GM21526 (cell line): ENCODE data around the gene ZIC2.

ENCODE experiments used
- ATAC-seq: cut with Tn5 transposase; IDR thresholded peaks from one replicate; pipeline ENCODE4 v1.9.1; 2021; ENCODE audit warnings: moderate library complexity; ENCODE audit not compliant: unreplicated experiment, low FRiP score

ZIC2 gene

GRCh38 chr13:99984461-99985240 lies 3.1 kb downstream of the ZIC2 start:
- ATAC-seq = no peak

DNA sequence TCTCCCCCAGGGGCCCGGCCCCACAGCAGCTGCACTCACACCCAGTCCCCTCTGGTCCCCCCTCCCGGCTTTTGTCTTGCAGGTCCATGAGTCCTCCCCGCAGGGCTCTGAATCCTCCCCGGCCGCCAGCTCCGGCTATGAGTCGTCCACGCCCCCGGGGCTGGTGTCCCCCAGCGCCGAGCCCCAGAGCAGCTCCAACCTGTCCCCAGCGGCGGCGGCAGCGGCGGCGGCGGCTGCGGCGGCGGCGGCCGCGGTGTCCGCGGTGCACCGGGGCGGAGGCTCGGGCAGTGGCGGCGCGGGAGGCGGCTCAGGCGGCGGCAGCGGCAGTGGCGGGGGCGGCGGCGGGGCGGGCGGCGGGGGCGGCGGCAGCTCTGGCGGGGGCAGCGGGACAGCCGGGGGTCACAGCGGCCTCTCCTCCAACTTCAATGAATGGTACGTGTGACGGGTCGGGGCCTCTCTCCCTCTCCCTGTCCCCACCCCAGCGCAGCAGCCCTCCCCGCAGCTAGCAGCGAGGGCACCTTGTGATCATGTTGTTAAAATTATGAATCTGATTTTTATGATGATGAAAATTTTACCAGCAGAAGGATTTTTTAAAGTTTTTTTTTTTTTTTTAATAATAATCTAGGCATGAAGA lies 3.8 kb downstream of the ZIC2 start:
- no peak for ATAC-seq

DNA sequence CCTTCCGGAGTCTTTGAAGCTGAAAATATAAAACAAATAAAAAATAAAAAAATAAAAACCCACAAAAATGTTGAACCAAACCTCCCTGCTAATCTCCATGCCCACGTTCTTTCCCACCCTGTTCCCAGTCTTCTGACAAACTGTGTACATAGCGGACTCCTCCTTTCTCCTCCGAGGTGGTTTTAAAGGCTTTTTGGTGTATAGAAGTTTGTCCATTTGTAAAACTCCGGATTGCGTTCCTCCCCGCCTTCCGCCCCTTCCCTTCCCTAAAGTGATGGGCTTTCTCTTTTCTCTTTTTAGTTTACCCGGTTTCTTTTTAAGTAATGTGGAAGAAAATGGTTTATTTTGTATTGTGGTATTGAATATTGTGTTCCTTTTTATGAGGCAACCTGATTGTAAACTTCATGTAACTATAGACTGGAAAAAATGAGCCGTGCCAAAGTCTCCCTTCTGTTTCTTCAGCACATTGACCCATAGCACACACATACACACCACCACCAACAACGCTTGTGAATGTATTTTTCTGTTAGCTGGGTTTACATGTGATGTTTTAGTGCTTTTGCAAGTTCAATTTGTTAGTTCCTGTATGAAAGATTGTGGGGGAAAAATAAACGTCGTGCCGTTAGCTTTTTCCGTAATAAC lies 4.4 kb downstream of the ZIC2 start:
- no peak for ATAC-seq

DNA sequence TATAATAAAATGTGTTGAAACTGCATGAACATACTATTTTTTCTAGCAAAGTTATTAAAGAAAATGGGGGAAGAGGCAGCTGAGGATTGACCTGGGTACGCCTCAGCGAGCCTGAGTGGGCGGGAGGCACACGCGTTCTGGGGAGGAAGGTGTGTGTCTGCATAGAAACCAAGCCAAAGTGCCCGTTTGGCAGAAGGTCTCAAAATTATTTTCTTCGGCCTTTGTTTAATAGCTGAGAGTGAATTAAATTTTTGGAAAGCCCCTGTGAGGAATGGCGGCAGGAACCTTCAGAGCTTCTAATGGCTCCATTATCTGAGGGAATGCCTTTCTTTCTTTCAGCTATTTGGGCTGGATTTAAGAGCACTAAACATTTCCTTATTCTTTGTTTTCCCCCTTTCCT lies 5.2 kb downstream of the ZIC2 start:
- ATAC-seq = no peak

DNA sequence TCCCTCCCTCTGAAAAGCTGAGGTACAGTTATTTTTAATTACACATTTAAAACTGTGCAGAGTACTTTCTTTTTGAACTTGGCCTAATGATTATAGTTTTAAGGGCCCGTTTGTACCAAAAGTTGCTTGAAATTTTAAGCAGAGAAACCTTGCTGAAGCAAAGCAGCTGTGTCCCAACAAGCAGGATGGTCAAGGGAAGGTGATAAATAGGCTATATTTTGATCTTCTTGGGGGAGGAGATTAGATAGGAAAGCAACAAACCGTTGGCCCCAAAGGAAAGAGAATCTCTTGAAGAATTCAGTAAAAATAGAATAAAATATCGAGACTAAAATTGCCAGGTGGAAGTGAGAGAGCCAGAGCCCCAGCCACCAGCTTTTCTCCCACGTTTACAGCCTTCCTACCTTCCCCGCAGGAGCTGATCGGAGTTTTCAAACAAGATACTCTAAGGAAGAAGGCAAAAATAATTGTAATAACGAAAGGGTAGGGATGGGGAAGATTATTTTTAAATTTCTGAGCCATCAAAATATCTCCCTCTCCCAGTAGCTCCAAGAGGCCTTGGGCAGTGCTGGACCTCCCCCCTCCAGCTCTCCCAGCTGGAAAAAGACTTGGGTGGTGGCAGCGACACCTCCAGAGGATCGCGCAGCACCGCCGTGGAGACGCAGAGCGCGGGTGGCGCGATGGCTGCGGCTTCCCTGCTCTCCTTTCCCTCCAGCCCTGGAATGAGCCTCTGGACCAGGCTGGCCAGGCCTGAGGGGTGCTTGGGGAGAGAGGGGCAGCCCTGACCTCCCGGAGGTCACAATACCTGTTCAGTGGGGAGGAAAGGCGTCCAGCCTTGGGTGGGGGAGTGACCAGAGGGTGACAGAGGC lies 5.8 kb downstream of the ZIC2 start:
- no peak for ATAC-seq

DNA sequence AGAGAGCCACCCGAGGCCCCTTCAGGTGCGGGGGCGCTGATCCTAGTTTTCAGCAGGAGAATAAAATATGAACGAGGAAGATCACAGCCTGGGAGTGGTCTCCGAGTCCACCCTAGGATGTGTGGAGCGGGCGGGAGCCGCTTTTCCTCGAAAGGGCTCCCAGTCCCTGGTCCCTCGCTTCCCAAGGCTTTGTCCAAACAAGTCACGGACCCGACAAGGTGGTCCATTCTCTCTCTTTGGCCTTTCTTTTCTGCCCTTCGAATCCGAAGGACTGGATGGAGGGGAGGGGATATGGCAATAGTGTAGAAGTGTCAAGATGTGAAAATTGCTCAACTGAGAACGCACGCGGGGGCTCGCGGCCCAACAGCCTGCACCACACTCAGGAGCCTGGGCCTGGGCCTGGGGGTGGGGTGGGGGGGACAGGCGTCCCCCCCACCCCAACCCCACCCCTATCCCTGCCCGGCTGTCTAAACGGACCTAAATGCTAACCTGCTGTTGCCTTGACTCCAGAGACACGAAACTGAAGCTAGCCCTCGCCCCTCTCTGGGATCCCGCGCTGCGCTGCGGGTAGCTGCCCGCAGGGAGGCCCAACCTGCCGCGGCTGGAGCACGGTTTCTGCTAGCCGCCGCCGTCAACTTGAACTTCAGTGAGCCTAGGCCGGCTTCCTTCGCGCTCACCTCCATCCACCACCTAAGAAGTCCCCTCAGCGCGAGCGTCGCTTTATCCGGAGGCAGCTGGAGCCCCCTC lies 7.1 kb downstream of the ZIC2 start:
- no peak for ATAC-seq

DNA sequence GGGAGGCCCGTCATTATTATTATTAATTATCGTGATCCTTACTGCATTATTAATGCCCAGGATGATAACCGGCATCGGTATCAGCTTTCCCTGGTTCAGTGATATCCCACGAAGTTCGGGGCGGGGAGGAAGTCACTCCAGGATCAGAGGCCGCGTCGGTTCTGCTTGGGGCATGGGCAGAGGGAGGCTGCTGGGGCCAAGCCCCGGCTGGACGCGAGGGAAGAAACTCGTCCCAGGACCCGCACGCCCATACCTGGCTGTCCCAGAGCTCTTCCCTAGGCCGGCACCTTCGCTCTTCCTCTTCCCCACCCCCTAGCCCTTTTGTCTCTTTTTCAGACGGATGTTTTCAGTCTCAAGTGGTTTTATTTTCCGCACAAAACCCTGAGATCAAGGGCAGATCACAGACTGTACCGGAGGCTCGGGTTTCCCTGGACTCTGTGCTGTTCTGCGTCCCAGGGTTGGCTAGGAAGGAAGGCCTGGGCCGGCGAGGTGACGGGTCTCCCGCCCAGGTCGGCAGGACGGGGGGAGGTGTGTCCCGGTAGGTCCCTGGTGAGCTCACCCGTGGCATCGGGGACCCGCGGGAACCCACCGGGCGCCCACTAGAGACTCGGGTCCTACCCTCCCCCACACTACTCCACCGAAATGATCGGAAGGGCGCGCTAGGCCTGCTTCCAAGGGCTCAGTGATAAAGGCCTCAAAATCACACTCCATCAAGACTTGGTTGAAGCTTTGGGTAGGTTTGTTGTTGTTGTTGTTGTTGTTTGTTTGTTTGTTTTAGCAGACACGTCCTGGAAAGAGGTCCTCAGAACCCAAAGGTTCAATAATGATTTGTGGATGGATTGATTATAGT lies 7.9 kb downstream of the ZIC2 start:
- ATAC-seq = no peak

DNA sequence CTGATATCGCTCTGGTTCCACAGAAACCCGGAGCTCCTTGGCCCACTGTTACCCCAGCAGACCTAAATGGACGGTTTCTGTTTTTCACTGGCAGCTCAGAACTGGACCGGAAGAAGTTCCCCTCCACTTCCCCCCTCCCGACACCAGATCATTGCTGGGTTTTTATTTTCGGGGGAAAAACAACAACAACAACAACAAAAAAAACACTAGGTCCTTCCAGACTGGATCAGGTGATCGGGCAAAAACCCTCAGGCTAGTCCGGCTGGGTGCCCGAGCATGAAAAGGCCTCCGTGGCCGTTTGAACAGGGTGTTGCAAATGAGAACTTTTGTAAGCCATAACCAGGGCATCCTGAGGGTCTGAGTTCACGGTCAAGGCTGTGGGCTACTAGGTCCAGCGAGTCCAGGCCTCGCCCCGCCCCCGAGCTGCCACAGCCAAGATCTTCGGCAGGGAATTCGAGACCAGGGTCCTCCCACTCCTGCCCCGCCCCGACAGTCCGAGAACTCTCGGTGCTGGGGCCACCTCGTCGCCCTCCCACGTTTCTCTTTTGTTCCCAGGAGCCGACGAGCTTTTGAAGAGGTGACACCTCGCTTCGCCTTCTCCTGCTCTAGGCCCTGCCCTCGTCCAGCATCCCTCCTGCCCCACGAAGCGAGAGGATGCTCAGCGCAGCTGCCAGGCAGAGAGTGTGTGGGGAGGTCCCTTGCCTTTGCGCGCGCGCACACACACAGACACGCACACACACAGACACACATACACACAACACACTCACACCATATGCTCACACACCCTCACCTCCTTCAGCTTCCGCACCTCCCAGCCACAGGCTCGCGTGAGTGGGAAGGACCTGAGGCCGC lies 8.8 kb downstream of the ZIC2 start:
- no peak for ATAC-seq

- ATAC-seq = no peak
Measured at GRCh38 chr13:99991013-99991827, 9.6 kb downstream of the ZIC2 start.

GRCh38 chr13:99991828-99992775 lies 10.5 kb downstream of the ZIC2 start:
- ATAC-seq = no peak

- ATAC-seq = no peak
Measured at GRCh38 chr13:99992949-99993351, 11.4 kb downstream of the ZIC2 start.

DNA sequence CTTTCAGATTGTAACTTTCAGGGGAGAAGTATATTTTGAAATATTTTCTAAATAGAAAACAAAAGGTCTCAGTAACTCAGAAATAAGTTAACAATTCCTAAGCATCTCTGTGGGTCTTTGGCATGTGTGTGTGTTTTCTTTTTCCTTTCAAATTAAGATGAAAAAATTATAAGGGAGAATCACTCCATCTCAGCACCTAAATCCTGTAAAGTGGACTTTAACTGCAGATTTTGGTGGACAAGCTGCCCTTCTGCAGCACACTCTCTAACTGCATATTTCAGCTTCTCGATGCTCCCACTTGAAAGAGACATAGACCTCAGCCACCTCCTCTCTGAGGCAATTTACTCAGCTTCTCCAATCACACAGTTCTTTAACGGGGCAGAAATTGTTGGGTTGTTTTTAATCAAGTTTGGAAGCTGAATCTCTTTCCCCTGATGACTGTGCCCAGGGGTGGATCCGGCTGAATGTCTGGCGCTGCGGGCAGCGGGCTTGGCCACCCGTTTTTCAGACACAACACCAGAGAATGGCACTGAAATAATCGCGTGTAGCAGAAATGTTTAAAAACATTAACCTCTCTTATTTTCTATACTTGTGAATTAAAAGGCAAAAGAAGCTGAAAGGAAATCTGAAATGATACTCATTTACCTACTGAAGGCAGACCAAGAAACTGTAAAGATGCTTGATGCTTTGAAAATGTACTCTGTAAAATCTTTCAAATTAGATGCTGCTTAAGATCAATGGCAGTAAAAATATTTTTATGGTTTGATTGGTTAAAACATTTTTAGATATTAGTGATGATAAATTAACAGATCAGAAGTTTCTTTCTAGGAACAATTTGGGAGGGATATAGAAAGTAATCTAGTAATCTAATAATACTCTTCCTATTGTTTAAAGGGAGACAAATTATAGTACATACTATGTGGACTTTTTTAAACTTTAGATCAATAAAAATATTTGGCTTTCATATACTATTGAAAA lies 12.4 kb downstream of the ZIC2 start:
- ATAC-seq = no peak

DNA sequence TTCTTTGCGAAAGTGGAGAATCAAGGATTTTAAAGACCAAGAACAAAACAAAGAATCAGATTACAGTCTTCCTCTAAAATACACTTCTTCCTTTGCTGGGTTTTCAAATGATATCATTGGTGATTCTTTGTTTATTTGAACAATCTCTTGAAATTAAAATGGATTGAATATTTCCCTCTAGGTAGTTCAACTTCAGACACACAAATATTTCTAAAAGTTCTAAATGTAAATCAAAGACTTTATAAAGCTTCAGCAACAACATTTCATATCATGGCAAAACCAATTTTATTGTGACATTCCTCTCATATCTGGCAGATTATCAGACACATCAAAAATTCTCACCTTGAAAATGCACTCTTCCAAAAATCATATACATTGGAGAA lies 13.0 kb downstream of the ZIC2 start:
- no peak for ATAC-seq

GRCh38 chr13:99995104-99995588 lies 13.6 kb downstream of the ZIC2 start:
- no peak for ATAC-seq
